HepG2 (cell line): ENCODE results near the gene ZSCAN20. TPM values are rescaled to one million over a fixed set of nuclear protein-coding genes. Genes with fewer than 3 reads are reported as not detected.
"Not testable (repeated sequence)": the region's sequence is repeated elsewhere in the genome, so short reads cannot be mapped to it uniquely, and the experiment has no call there.

Experiments used
- ATAC-seq: fragments of 200-7000 bp; cut with Tn5 transposase; 3 replicates; pipeline ENCODE4 v1.9.1; 2020; ENCODE audit warnings: mild to moderate bottlenecking, moderate library complexity
- BruUV-seq: library from RNA; stranded (reverse); fragments of 400-500 nt; replicated peaks from 2 replicates; lab custom pipeline; 2021; lab: Mats Ljungman, UMichigan
- CTCF ChIA-PET: fragments of 300-600 bp; formaldehyde crosslinking; extraction: SDS; loops from one replicate; lab custom pipeline; 2021; ENCODE audit warnings: low total read pairs, inconsistent platforms, low intra/inter-chr PET ratio; lab: Yijun Ruan, JAX
- POLR2A ChIA-PET: fragments of 350-600 bp; sonication (Branson Sonifier 250); formaldehyde crosslinking; loops from one replicate; lab custom pipeline; 2020; ENCODE audit warnings: antibody characterized with exemption, inconsistent platforms; lab: Yijun Ruan, JAX
- DNase-seq: peaks from one replicate; pipeline ENCODE4 v3.0.0-alpha.2; 2015; ENCODE audit warnings: low spot score
- FAIRE-seq: peaks from 3 replicates; lab custom pipeline; 2011; peaks lifted over from hg19 to GRCh38; lab: Jason Lieb, UNC
- H2AFZ ChIP-seq: one replicate; pipeline ENCODE4 v1.6.1; 2011; ENCODE audit warnings: low read length, inconsistent platforms
- H3K27ac ChIP-seq: fragments of 300-600 bp; 3 replicates; pipeline ENCODE4 v1.8.0; 2011; ENCODE audit warnings: mixed run types, mild to moderate bottlenecking, mixed read lengths, low read length, inconsistent platforms; ENCODE audit not compliant: insufficient read depth; ENCODE audit errors: extremely low read length
- H3K27me3 ChIP-seq, 2 experiments: fragments of 200-600 bp in 1 of 2; 2 replicates in 1 of 2; 3 replicates in 1 of 2; pipeline versions ENCODE4 v1.6.0 to v1.8.0; 2011; ENCODE audit warnings: low read length in 2 of 2, mild to moderate bottlenecking in 2 of 2, moderate library complexity in 2 of 2, inconsistent platforms in 1 of 2; ENCODE audit not compliant: insufficient read depth in 2 of 2, control insufficient read depth in 1 of 2
- H3K36me3 ChIP-seq, 2 experiments: fragments of 200-600 bp in 1 of 2; replicated peaks in 1 of 2; 2 replicates in 1 of 2; 3 replicates in 1 of 2; pipeline versions ENCODE4 v1.5.1 to v1.8.0; 2011; ENCODE audit warnings: low read length in 2 of 2, inconsistent platforms in 1 of 2; ENCODE audit not compliant: insufficient read depth in 2 of 2, control insufficient read depth in 1 of 2
- H3K4me1 ChIP-seq: 2 replicates; pipeline ENCODE4 v1.5.1; 2012; ENCODE audit warnings: low read length, inconsistent platforms; ENCODE audit not compliant: insufficient read depth
- H3K4me2 ChIP-seq: 2 replicates; pipeline ENCODE4 v1.6.0; 2011; ENCODE audit warnings: low read depth, low read length, inconsistent platforms
- H3K4me3 ChIP-seq, 3 experiments: fragments of 200-600 bp in 1 of 3; sonication (generic), shearing (Covaris generic) in 1 of 3; replicated peaks in 1 of 3; 2 replicates each; pipeline ENCODE4 v1.5.1; 2011 to 2016; ENCODE audit warnings: low read length in 3 of 3, inconsistent platforms in 2 of 3, low read depth in 2 of 3, mild to moderate bottlenecking in 2 of 3, control low read depth in 1 of 3, mixed read lengths in 1 of 3; ENCODE audit not compliant: insufficient read depth in 1 of 3
- H3K79me2 ChIP-seq: one replicate; pipeline ENCODE4 v1.6.1; 2011; ENCODE audit warnings: low read length, inconsistent platforms; ENCODE audit not compliant: insufficient read depth
- H3K9ac ChIP-seq: 2 replicates; pipeline ENCODE4 v1.6.0; 2011; ENCODE audit warnings: mild to moderate bottlenecking, low read depth, low read length, inconsistent platforms; ENCODE audit not compliant: insufficient read depth
- H3K9me3 ChIP-seq: 2 replicates; pipeline ENCODE4 v1.5.1; 2012; ENCODE audit warnings: mild to moderate bottlenecking, low read length
- H4K20me1 ChIP-seq: 2 replicates; pipeline ENCODE4 v1.6.0; 2011; ENCODE audit warnings: inconsistent platforms, mild to moderate bottlenecking, low read length, moderate library complexity; ENCODE audit not compliant: insufficient read depth
- GMEB1 ChIP-seq: sonication (generic); formaldehyde crosslinking; IDR thresholded peaks from 2 replicates; pipeline ENCODE4 v1.5.1; 2020; ENCODE audit warnings: missing genetic modification reagents, mild to moderate bottlenecking, borderline replicate concordance
- GPN1 ChIP-seq: sonication (generic); formaldehyde crosslinking; IDR thresholded peaks from 2 replicates; pipeline ENCODE4 v1.5.1; 2020; ENCODE audit warnings: missing genetic modification reagents, borderline replicate concordance
- ZNF44 ChIP-seq: sonication (generic); formaldehyde crosslinking; IDR thresholded peaks from 2 replicates; pipeline ENCODE4 v1.5.1; 2020; ENCODE audit warnings: mild to moderate bottlenecking, missing genetic modification reagents
- ZNF512 ChIP-seq: sonication (generic); formaldehyde crosslinking; IDR thresholded peaks from 2 replicates; pipeline ENCODE4 v1.4.0; 2020; ENCODE audit warnings: mild to moderate bottlenecking, missing genetic modification reagents
- ZNF839 ChIP-seq: sonication (generic); formaldehyde crosslinking; IDR thresholded peaks from 2 replicates; pipeline ENCODE4 v1.4.0; 2020; ENCODE audit warnings: missing genetic modification reagents, mild to moderate bottlenecking, borderline replicate concordance
- WGBS: methylation state at CpG from one replicate; pipeline ENCODE4 v1.1.6; 2017; ENCODE audit warnings: low lambda C conversion rate; 5-methylcytosine and 5-hydroxymethylcytosine counted together
- in situ Hi-C: cut with HindIII; loops from 2 replicates; pipeline ENCODE4 v1.10.0; 2017; ENCODE audit warnings: low pct_unique_long_range_greater_than_20kb; ENCODE audit not compliant: extremely low pct_ligation_motif_present
- intact Hi-C: fragments of 100-400 bp; cut with micrococcal nuclease; formaldehyde crosslinking; loops from one replicate; pipeline ENCODE4 v1.10.0; 2022; ENCODE audit not compliant: unreplicated experiment
- polyA plus RNA-seq, 8 experiments: library from polyadenylated mRNA; depleted of rRNA in 3 of 8; stranded (reverse) in 7 of 8; unstranded in 1 of 8; fragments of >200 nt; fragmentation: Illumina TruSeq in 4 of 8; extraction: Trizol in 4 of 8; gene quantifications; 2 replicates each; pipeline versions ENCODE4 v1.2.1 to v1.2.3, GENCODE V29; 2011 to 2016; ENCODE audit warnings: low read depth in 4 of 8, missing spikeins in 1 of 8, mixed read lengths in 1 of 8; ENCODE audit not compliant: insufficient read depth in 1 of 8
- total RNA-seq, 5 experiments: library from RNA; depleted of rRNA; stranded (reverse); fragments of >200 nt; fragmentation: Illumina TruSeq; extraction: Trizol; gene quantifications; 2 replicates each; pipeline ENCODE4 v1.2.3, GENCODE V29; 2016; ENCODE audit warnings: low read depth in 1 of 5
- TF ChIP-seq, protein P1 (sequence below): sonication (generic); formaldehyde crosslinking; IDR thresholded peaks from 2 replicates; pipeline ENCODE4 v1.4.0; 2020; ENCODE audit warnings: low read depth, mild to moderate bottlenecking, missing genetic modification reagents

Gene ZSCAN20
- total and polyA plus RNA-seq, 2 of the 13 experiments (the other 11 are each of a cell fraction or from before 2014, with no cell fraction given): 1.1 to 2.8 TPM

GRCh38 chr1:33507661-33508060 is 35.2 kb downstream of the ZSCAN20 start:
- no peak overlapping the region for H3K9ac ChIP-seq
- no TSS peak for BruUV-seq
- TF ChIP-seq GPN1 (CRISPR knock-in tag): no peak
- TF ChIP-seq ZNF512 (CRISPR knock-in tag): 0 out of 2 replicates have a peak, but pooled peaks have one; percentile 28
- TF ChIP-seq, all 625 proteins: peak for 1
- FAIRE-seq: no peak
- no peak for DNase-seq
- ChIA-PET POLR2A (no interaction called here), CTCF (no interaction called here)
- no peaks in the 10 kb centered on the region for H3K4me1 ChIP-seq
- H3K36me3 ChIP-seq: no peaks in the 10 kb centered on the region
- H3K27ac ChIP-seq: no peak overlapping the region
- ATAC-seq: no peak
- intact Hi-C loops (no loop called here), in situ Hi-C loops (no loop called here)
- H3K9me3 ChIP-seq: no peaks in the 10 kb centered on the region
- no peak overlapping the region for H3K4me2 ChIP-seq
- no peaks in the 10 kb centered on the region for H4K20me1 ChIP-seq
- H3K79me2 ChIP-seq: no peaks in the 10 kb centered on the region
- 4% methylated on average over 3 of the region's 3 CpGs for WGBS
- no peaks in the 10 kb centered on the region; a peak in 1 of 5 replicates for H3K27me3 ChIP-seq
- no peak overlapping the region for H2AFZ ChIP-seq
- no peak overlapping the region for H3K4me3 ChIP-seq

DNA sequence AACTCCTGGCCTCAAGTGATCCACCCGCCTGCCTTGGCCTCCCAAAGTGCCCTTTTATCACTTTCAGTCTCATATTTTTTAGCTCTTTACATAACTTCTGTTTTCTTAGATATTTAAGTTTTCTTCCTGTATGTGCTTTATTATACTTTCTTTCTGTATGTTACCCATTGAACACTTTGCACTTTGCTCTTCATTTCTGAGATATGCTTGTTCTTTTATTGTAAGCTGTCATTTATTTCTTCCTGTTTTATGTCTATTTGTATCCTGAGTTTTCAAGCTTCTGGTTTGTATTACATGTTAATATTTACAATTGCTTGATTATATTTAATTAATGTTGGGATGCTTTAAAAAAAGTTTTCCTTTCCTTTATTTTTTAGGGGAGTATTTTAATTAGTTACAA is 35.7 kb downstream of the ZSCAN20 start:
- no peaks in the 10 kb centered on the region for H4K20me1 ChIP-seq
- H3K4me3 ChIP-seq: no peak overlapping the region
- no peak overlapping the region for H2AFZ ChIP-seq
- H3K79me2 ChIP-seq: no peaks in the 10 kb centered on the region
- DNase-seq (no peak), ATAC-seq (no peak), FAIRE-seq (no peak)
- no peak overlapping the region for H3K9ac ChIP-seq
- H3K4me1 ChIP-seq: no peaks in the 10 kb centered on the region
- H3K27me3 ChIP-seq: no peaks in the 10 kb centered on the region; a peak in 1 of 5 replicates
- H3K36me3 ChIP-seq: no peaks in the 10 kb centered on the region
- intact Hi-C loops (no loop called here), in situ Hi-C loops (no loop called here)
- 8% methylated on average over 1 of the region's 1 CpG for WGBS
- H3K9me3 ChIP-seq: no peaks in the 10 kb centered on the region
- no peak overlapping the region for H3K27ac ChIP-seq
- H3K4me2 ChIP-seq: no peak overlapping the region
- TF ChIP-seq ZNF839 (CRISPR knock-in tag): no peak
- no peak for TF ChIP-seq ZNF44 (CRISPR knock-in tag)
- TF ChIP-seq, protein P1, sequence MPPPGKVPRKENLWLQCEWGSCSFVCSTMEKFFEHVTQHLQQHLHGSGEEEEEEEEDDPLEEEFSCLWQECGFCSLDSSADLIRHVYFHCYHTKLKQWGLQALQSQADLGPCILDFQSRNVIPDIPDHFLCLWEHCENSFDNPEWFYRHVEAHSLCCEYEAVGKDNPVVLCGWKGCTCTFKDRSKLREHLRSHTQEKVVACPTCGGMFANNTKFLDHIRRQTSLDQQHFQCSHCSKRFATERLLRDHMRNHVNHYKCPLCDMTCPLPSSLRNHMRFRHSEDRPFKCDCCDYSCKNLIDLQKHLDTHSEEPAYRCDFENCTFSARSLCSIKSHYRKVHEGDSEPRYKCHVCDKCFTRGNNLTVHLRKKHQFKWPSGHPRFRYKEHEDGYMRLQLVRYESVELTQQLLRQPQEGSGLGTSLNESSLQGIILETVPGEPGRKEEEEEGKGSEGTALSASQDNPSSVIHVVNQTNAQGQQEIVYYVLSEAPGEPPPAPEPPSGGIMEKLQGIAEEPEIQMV (CRISPR knock-in tag): no peak
- no peak for TF ChIP-seq GMEB1 (CRISPR knock-in tag)
- TF ChIP-seq, all 625 proteins: peak for 0
- BruUV-seq: no TSS peak
- POLR2A ChIA-PET: no interaction called here
- CTCF ChIA-PET: no interaction called here

DNA sequence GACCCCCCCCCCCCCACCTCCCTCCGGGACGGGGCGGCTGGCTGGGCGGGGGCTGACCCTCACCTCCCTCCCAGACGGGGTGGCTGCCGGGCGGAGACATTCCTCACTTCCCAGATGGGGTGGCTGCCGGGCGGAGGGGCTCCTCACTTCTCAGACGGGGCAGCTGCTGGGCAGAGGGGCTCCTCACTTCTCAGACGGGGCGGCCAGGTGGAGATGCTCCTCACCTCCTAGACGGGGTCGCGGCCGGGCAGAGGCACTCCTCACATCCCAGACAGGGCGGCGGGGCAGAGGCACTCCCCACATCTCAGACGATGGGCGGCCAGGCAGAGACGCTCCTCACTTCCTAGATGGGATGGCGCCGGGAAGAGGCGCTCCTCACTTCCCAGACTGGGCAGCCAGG is 36.8 kb downstream of the ZSCAN20 start:
- DNase-seq, H3K27me3 ChIP-seq, H2AFZ ChIP-seq, POLR2A ChIA-PET, FAIRE-seq, H3K4me1 ChIP-seq, intact Hi-C loops, in situ Hi-C loops, H3K79me2 ChIP-seq, H4K20me1 ChIP-seq, BruUV-seq, H3K27ac ChIP-seq, H3K4me3 ChIP-seq, H3K4me2 ChIP-seq, H3K9ac ChIP-seq, CTCF ChIA-PET, ATAC-seq, H3K9me3 ChIP-seq, H3K36me3 ChIP-seq: not testable (repeated sequence)
- WGBS: no CpG with 5 or more reads among the region's 24 CpGs
